Ishikawa (cell line): ENCODE data around the gene TREX2.

Source experiments
- EGR1 ChIP-seq: IDR thresholded peaks from 2 replicates; pipeline ENCODE4 v1.6.1; 2012
- EP300 ChIP-seq: IDR thresholded peaks from 2 replicates; pipeline ENCODE4 v1.6.1; 2012; ENCODE audit warnings: borderline replicate concordance
- TAF1 ChIP-seq: IDR thresholded peaks from 2 replicates; pipeline ENCODE4 v1.6.1; 2012; ENCODE audit warnings: low read depth, mild to moderate bottlenecking
- TCF12 ChIP-seq: IDR thresholded peaks from 2 replicates; pipeline ENCODE4 v1.6.1; 2012; ENCODE audit warnings: low read depth
- TEAD4 ChIP-seq: IDR thresholded peaks from 2 replicates; pipeline ENCODE4 v1.6.1; 2012
- YY1 ChIP-seq: IDR thresholded peaks from 2 replicates; pipeline ENCODE4 v1.6.1; 2012; ENCODE audit warnings: low read depth
- TF ChIP-seq, protein P1 (sequence below): IDR thresholded peaks from 2 replicates; pipeline ENCODE4 v1.6.1; 2012; ENCODE audit warnings: low read depth, mild to moderate bottlenecking
- TF ChIP-seq, protein P2 (sequence below): IDR thresholded peaks from 2 replicates; pipeline ENCODE4 v1.6.1; 2012

DNA sequence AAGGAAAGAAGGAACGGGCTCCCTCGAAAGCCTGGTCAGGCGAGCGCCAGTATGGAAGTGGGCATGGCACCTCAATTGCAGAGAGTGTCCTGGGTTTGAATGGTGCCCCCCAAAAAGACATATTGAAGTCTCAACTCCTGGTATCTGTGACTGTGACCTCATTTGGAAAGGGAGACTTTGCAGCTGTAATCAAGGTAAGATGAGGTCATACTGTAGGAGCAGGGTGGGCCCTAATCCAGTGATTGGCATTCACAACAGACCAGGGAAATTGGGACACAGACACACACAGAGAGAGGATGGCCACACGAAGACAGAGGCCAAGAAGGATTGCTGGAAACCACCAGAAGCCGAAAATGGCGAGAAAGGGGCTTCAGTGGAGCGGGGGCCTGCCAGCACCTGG, 28.2 kb downstream of the TREX2 start:
- TF ChIP-seq, protein P1, sequence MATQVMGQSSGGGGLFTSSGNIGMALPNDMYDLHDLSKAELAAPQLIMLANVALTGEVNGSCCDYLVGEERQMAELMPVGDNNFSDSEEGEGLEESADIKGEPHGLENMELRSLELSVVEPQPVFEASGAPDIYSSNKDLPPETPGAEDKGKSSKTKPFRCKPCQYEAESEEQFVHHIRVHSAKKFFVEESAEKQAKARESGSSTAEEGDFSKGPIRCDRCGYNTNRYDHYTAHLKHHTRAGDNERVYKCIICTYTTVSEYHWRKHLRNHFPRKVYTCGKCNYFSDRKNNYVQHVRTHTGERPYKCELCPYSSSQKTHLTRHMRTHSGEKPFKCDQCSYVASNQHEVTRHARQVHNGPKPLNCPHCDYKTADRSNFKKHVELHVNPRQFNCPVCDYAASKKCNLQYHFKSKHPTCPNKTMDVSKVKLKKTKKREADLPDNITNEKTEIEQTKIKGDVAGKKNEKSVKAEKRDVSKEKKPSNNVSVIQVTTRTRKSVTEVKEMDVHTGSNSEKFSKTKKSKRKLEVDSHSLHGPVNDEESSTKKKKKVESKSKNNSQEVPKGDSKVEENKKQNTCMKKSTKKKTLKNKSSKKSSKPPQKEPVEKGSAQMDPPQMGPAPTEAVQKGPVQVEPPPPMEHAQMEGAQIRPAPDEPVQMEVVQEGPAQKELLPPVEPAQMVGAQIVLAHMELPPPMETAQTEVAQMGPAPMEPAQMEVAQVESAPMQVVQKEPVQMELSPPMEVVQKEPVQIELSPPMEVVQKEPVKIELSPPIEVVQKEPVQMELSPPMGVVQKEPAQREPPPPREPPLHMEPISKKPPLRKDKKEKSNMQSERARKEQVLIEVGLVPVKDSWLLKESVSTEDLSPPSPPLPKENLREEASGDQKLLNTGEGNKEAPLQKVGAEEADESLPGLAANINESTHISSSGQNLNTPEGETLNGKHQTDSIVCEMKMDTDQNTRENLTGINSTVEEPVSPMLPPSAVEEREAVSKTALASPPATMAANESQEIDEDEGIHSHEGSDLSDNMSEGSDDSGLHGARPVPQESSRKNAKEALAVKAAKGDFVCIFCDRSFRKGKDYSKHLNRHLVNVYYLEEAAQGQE, result no peak
- TF ChIP-seq TEAD4 (no peak), EGR1 (no peak), TAF1 (no peak), EP300 (no peak), TCF12 (no peak), YY1 (no peak)
- TF ChIP-seq, protein P2, sequence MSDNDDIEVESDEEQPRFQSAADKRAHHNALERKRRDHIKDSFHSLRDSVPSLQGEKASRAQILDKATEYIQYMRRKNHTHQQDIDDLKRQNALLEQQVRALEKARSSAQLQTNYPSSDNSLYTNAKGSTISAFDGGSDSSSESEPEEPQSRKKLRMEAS, result no peak
